Measurements from ENCODE around the gene SLC15A1.
"Not testable (repeated sequence)": the region's sequence is repeated elsewhere in the genome, so short reads cannot be mapped to it uniquely, and the experiment has no call there.

- not testable (repeated sequence) for TF ChIP-seq CTCF, POLR2A (IDR thresholded peaks at IDR 0.05)
Measured at GRCh38 chr13:98639785-98640184, 112.7 kb downstream of the SLC15A1 start.

Data from esophagus squamous epithelium (tissue), 4 donors.